ENCODE results near the gene NR2F6.

Gene NR2F6

DNA sequence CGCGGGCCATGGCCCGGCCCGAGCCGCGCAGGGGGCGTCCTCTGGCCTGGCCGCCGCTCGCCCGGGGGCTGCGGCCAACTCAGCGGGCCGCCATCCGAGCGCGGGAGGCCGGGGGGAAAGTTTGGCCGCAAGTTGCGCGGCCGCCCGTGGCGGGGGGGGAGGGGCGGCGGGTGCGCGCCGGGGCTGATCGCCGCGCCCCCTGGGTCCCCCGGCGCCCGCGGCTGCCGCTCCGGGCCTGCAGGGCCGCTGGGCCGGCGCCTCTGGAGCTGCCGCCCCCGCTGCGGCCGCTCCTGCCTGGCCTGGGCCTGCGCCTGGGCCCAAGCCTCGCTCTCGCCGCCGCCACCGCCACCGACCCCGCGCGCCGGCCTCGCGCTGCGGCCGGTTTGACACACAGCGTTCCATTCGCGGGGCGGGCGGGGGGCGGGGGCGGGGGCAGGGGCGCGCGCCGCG lies at the start of gene NR2F6:
NR2F6 (minus strand) TSS at position 385 of the 450 bp plus-strand sequence. CDS start 699 bp downstream, outside the sequence.
- H3K4me1 ChIP-seq (ENCODE audit: low read depth, poor library complexity, severe bottlenecking), result peaks cover 10% of the 10 kb centered on the region
- H4K20me1 ChIP-seq (ENCODE audit: insufficient read depth), result no peaks in the 10 kb centered on the region

GRCh38 chr19:17294051-17294891 lies 48.6 kb upstream of the NR2F6 start:
- no peak overlapping the region for H3K4me3 ChIP-seq (IDR thresholded peaks at IDR 0.05; ENCODE audit: insufficient read depth, low read depth, low read length)
- H3K36me3 ChIP-seq (ENCODE audit: insufficient read depth), result no peaks in the 10 kb centered on the region

More for the DNA sequence above, at the start of gene NR2F6:
- H3K79me2 ChIP-seq (ENCODE audit: insufficient read depth, low read depth), result no peaks in the 10 kb centered on the region
- H3K27ac ChIP-seq, result 0 out of 2 replicates have a peak within 1 kb of the TSS, but pooled peaks have one; percentile 22
- H3K9ac ChIP-seq, result peak within 1 kb of the TSS; percentile 44; the same call in 1 of the 2 replicates
- H3K27me3 ChIP-seq (ENCODE audit: insufficient read depth, low read depth), result no peaks in the 10 kb centered on the region
- no peaks in the 10 kb centered on the region for H3K36me3 ChIP-seq (ENCODE audit: insufficient read depth)
- peak within 1 kb of the TSS; percentile 85 for H2AFZ ChIP-seq (ENCODE audit: low read depth)
- no peak within 1 kb of the TSS for H3K4me3 ChIP-seq (IDR thresholded peaks at IDR 0.05; ENCODE audit: insufficient read depth, low read depth, low read length)
- H3K4me2 ChIP-seq, result peak within 1 kb of the TSS; percentile 81
- TF ChIP-seq, protein P1, sequence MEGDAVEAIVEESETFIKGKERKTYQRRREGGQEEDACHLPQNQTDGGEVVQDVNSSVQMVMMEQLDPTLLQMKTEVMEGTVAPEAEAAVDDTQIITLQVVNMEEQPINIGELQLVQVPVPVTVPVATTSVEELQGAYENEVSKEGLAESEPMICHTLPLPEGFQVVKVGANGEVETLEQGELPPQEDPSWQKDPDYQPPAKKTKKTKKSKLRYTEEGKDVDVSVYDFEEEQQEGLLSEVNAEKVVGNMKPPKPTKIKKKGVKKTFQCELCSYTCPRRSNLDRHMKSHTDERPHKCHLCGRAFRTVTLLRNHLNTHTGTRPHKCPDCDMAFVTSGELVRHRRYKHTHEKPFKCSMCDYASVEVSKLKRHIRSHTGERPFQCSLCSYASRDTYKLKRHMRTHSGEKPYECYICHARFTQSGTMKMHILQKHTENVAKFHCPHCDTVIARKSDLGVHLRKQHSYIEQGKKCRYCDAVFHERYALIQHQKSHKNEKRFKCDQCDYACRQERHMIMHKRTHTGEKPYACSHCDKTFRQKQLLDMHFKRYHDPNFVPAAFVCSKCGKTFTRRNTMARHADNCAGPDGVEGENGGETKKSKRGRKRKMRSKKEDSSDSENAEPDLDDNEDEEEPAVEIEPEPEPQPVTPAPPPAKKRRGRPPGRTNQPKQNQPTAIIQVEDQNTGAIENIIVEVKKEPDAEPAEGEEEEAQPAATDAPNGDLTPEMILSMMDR (conservative IDR thresholded peaks at IDR 0.05; ENCODE audit: low read depth, low read length), result no peak

DNA sequence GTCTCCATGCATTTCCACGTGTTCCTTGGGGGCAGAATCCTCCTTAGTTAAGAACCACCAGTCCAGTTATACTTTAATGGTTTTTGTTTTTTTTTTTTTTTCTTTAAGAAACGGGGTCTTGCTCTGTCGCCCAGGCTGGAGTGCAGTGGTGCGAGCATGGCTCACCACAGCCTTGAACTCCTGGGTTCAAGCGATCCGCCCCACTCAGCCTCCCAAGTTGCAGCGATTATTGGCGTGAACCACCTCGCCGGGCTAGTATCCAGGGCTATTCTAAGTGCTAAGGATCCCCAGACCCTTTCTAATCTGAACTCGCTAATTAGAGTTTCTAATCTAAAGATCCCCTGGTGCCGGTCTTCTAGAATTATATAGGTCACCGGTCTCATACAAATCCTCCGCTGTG lies 47.9 kb upstream of the NR2F6 start:
- TF ChIP-seq, protein P1 (conservative IDR thresholded peaks at IDR 0.05; ENCODE audit: low read depth, low read length), result no peak
- Histone ChIP-seq H3K4me3 (IDR thresholded peaks at IDR 0.05; ENCODE audit: insufficient read depth, low read depth, low read length) (no peak overlapping the region), H3K4me1 (ENCODE audit: low read depth, poor library complexity, severe bottlenecking) (peaks cover 7% of the 10 kb centered on the region), H3K4me2 (no peak overlapping the region), H3K27ac (no peak overlapping the region), H3K9ac (no peak overlapping the region), H2AFZ (ENCODE audit: low read depth) (no peak overlapping the region), H4K20me1 (ENCODE audit: insufficient read depth) (no peaks in the 10 kb centered on the region), H3K79me2 (ENCODE audit: insufficient read depth, low read depth) (no peaks in the 10 kb centered on the region), H3K36me3 (ENCODE audit: insufficient read depth) (no peaks in the 10 kb centered on the region), H3K27me3 (ENCODE audit: insufficient read depth, low read depth) (no peaks in the 10 kb centered on the region)

More at GRCh38 chr19:17294051-17294891, 48.6 kb upstream of the NR2F6 start:
- Histone ChIP-seq H3K27me3 (ENCODE audit: insufficient read depth, low read depth) (no peaks in the 10 kb centered on the region), H3K9ac (no peak overlapping the region), H3K79me2 (ENCODE audit: insufficient read depth, low read depth) (no peaks in the 10 kb centered on the region), H4K20me1 (ENCODE audit: insufficient read depth) (no peaks in the 10 kb centered on the region), H3K27ac (no peak overlapping the region), H2AFZ (ENCODE audit: low read depth) (no peak overlapping the region), H3K4me2 (no peak overlapping the region), H3K4me1 (ENCODE audit: low read depth, poor library complexity, severe bottlenecking) (peaks cover 7% of the 10 kb centered on the region)
- TF ChIP-seq, protein P1 (conservative IDR thresholded peaks at IDR 0.05; ENCODE audit: low read depth, low read length), result no peak

GRCh38 chr19:17292301-17293074 lies 46.8 kb upstream of the NR2F6 start:
- Histone ChIP-seq H3K79me2 (ENCODE audit: insufficient read depth, low read depth) (no peaks in the 10 kb centered on the region), H3K27me3 (ENCODE audit: insufficient read depth, low read depth) (0 out of 2 replicates have a peak, but pooled peaks cover 6% of the 10 kb centered on the region), H3K9ac (peak overlapping the region; percentile 66; the same call in 1 of the 2 replicates), H4K20me1 (ENCODE audit: insufficient read depth) (no peaks in the 10 kb centered on the region), H3K4me1 (ENCODE audit: low read depth, poor library complexity, severe bottlenecking) (peaks cover 7% of the 10 kb centered on the region), H3K36me3 (ENCODE audit: insufficient read depth) (no peaks in the 10 kb centered on the region), H3K4me2 (peak overlapping the region; percentile 73), H2AFZ (ENCODE audit: low read depth) (peak overlapping the region; percentile 88), H3K4me3 (IDR thresholded peaks at IDR 0.05; ENCODE audit: insufficient read depth, low read depth, low read length) (no peak overlapping the region), H3K27ac (peak overlapping the region; percentile 76)
- TF ChIP-seq, protein P1 (conservative IDR thresholded peaks at IDR 0.05; ENCODE audit: low read depth, low read length), result peak; percentile 47; the same call in 1 of the 2 replicates

All from KMS-11 (cell line).